Skin epidermis (tissue), 12 donors: Measurements from ENCODE around the gene ANKRD63.

Experiments used
- H3K27ac ChIP-seq, 21 experiments: fragments of 200-600 bp; sonication (generic) in 11 of 21; one replicate each; pipeline ENCODE4 v1.5.0; 2020; ENCODE audit warnings: mild to moderate bottlenecking in 3 of 21, inconsistent platforms in 2 of 21, moderate library complexity in 2 of 21
- H3K4me3 ChIP-seq, 7 experiments: fragments of 200-600 bp; sonication (generic) in 2 of 7; one replicate each; pipeline ENCODE4 v1.5.0; 2020; ENCODE audit warnings: inconsistent platforms in 2 of 7, mild to moderate bottlenecking in 2 of 7, moderate library complexity in 1 of 7

Gene ANKRD63

DNA sequence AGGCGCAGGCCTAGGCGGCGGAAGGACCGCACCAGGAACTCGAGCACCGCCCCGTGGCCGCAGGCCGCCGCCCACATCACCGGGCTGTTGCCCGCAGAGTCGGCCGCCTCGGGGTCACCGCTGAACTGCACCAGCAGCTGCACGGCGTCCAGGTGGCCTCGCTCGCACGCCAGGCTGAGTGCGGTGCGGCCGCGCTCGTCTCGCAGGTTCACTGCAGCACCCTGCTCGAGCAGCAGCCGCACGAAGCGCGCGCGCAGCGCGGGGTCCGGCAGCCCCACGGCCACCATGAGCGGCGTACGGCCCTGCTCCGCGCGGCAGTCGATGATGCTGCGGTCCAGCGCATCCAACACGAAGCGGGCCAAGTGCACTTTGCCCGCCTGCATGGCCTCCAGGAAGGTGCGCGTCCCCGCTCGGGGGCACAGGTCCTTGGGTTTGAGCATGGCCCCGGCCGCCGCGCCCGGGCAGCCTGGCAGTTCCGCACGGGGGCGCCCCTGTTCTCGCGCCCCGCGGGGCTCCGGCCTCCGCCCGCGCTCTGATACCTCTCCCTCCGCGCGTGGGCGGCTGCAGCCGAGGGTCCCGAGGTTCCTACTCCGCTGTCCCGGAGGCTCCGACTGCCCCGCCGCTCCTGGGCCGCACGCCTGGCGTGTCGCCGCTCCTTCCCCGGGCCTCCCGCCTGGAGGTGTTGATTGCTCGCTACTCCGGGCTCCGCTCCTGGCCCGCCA, 556 bp downstream of the ANKRD63 start:
- Histone ChIP-seq H3K4me3 (peak overlapping the region; percentile 12 to 44 (median 31)), H3K27ac (no peak overlapping the region)

DNA sequence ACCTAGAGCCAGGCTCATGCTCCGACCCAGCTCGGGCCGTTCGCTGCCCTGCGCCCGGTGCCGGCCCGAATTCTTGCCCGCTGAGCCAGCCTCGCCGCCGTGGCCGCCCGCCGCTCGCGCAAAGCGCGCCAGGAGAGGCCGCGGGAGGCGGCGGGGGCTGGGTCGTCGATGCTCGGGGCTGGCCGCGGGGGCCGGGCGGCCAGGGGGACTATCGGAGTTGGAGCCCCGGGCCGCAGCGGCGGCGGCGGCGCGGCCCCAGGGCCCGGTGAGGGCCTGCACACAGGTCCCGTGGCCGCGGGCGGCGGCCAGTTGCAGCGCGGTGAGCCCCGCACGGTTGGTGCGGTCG, 1.1 kb downstream of the ANKRD63 start:
- no peak overlapping the region for H3K27ac ChIP-seq
- peak overlapping the region; percentile 12 to 44 (median 31) for H3K4me3 ChIP-seq

DNA sequence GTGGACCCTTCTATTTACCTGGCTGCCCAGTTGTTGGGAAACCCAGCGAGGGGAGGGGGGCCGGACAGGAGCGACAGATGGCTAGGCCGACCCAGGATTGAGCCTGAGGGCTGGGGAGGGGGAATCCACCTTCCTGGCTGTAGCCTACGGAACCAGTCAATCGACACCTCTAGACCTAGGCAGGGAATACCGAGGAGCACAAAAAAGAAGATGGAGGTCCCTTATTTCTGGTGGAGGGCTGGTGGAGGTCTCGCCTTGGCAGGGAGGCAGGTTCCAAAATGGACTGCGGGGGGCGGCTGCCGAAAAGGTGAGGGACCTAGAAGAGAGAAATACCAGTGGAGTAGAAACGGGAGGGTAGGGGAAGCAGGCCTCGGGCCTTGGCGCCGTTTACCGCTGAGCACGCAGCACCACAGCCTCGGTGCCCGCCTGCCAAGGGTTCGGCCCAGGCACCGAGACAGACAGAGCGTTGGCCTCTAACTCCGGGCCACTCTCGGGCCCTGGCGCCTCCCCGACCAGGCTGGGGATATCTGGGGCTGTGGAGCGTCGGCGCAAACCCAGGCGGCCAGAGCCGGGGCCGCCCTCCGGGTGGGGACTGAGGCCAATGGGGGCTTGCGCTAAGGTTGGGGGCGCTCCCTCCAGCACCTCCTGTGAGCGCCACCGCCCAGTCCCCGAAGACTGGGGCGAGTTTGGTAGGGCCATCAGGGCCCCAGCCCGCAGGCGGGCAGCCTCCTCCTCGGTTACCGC, 1.6 kb downstream of the ANKRD63 start:
- Histone ChIP-seq H3K4me3 (peak overlapping the region in 1 of 7 experiments; percentile 44), H3K27ac (no peak overlapping the region)

DNA sequence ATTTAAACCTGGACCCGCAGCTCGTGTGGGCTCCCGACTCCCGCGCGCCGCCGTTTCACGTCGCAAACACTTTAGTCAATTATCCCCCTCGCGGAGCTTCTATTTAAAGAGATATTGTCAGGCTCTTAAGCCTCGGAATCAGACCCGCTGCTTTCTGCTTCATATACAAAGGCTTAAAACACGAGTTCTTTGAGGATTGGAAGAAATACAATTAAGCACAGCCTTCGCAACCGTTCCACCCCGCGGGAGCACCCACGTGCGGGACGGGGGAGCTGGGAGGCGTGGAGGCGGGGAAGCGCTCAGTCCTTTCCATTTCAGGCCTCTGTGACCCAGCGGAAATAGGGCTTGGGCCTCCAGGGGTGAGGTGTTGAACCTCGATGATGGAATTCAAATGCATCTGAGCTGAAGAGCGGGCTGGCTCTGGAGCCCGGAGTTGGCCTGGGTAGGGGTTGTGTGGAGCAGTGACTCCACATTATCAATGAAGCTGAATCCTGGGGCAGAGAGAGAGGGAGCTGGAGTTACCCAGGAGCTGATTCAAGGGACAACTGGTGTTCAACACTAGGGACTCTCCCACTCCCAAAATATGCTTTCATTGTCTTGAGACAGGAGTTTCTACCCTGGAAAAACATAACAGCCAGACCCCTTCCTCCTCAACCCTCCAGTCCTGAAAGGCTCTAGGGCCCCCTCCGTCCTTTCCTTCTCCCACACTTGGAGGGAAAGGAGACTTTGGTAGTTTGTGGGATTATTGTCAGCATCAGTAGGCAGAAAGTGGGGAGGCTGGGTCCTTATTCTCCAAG, 2.4 kb downstream of the ANKRD63 start:
- no peak overlapping the region for H3K4me3 ChIP-seq
- no peak overlapping the region for H3K27ac ChIP-seq

DNA sequence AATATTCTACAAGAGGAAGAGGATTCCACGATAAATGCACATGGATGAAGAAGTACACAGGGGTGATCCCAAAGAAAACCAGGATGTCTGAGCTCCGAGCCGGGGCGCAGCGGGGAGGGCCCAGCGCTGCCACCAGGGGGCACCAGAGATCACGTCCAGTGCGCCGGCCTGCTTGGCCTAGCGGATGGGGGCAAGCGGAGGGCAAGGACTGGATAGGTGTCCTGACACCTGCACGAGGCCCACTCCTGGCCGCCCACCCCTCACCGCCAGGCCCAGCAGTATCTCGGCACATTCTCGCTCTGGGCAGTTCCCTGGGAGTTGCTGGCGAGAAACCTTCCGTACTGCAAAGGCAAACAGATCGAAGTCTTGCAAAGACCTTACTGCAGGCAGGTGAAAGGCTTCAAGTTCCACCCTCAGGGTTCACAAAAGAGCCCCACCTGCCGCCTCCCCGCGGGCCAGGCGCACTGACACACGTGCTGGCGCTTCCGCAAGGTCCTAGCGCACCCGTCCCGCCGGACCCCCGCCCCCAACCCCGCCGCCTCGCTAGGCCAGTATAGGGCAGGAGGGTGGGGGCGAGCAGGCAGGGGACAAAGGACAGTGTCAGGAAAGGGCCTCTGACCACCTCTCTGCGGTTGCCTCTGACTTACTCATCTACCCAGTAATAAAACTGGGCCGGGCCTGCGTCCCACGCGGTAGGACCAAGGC, 3.3 kb downstream of the ANKRD63 start:
- Histone ChIP-seq H3K4me3 (no peak overlapping the region), H3K27ac (no peak overlapping the region)

DNA sequence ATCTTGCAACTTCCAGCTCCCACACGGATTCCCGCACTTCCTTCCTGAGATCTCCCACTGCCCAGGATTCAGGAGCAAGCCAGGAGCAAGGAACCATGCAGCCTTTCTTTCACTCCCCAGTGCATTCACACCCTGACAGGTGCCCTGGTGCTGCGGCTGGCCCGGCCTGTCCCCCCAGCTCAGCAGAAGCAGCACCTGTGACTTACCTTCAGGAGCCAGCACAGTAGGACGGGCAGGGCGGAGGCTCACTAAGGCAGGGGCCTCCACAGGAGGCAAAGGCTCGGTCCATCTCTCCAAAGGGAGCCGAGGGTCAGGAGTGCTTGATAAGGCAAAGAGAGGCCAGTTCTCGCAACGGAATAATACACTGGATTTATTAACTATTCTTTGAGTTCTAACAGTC, 4.8 kb downstream of the ANKRD63 start:
- Histone ChIP-seq H3K4me3 (no peak overlapping the region), H3K27ac (no peak overlapping the region)

DNA sequence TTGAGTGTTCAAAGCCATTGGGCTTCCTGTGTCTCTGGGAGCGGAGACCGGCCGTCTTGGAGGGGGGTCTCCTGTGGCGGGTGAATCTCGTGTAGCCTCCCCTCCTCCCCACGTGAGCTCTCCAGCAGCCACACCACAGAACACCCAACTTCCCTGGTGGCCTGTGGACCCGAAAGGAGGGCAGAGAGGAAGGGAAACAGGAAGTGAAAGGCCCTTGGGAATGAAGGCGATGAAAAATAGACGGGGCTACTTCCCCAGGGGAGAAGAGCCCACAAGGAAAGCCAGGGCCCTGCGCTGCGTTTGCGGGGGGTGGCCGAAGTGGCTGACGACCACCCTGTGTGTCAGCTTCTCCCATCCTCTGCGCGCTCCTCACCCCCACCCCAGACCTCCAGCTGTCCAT, 5.4 kb downstream of the ANKRD63 start:
- Histone ChIP-seq H3K4me3 (no peak overlapping the region), H3K27ac (no peak overlapping the region)

DNA sequence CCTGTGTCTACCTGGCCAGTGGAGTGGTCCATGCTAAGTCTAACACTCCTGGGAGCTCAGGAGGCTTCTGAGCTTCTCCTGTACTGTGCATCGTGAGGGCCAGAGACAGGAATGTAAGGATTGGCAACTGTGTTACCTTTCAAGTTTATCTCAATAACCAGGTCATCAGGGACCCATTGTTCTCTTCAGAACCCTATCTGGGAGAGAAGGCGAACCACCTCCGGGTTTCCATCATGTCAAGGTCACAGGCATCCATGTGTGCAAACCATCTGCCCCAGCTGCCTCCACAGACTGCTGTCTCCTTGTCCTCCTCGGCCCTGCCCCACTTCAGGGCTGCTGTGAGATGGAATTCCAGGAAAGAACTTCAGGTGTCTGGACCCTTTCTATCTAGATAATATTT, 5.9 kb downstream of the ANKRD63 start:
- Histone ChIP-seq H3K4me3 (no peak overlapping the region), H3K27ac (no peak overlapping the region)

DNA sequence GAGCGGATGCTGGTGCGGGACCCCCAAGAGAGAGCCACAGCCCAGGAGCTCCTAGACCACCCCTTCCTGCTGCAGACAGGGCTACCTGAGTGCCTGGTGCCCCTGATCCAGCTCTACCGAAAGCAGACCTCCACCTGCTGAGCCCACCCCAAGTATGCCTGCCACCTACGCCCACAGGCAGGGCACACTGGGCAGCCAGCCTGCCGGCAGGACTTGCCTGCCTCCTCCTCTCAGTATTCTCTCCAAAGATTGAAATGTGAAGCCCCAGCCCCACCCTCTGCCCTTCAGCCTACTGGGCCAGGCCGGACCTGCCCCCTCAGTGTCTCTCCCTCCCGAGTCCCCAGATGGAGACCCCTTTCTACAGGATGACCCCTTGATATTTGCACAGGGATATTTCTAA, 6.9 kb downstream of the ANKRD63 start:
- H3K27ac ChIP-seq = no peak overlapping the region

DNA sequence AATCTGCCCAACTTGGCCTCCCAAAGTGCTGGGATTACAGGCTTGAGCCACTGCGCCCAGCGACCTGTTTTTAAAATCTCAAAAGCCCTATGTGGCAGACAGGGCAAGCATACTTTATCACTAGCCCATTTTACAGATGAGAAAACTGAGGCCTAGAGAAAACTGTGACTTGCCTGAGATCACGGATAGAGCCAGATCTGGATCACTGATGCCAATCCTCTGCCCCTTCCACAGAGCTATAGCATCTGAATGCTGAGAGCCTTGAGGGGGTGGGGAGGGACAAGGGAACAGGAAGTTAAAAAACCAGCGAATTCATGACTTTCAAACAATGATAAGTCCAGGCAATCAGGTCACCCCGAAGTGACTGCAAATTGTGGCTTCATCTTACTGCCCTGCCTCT, 7.3 kb downstream of the ANKRD63 start:
- no peak overlapping the region for H3K4me3 ChIP-seq
- H3K27ac ChIP-seq = no peak overlapping the region

More for the DNA sequence above, 6.9 kb downstream of the ANKRD63 start:
- no peak overlapping the region for H3K4me3 ChIP-seq

DNA sequence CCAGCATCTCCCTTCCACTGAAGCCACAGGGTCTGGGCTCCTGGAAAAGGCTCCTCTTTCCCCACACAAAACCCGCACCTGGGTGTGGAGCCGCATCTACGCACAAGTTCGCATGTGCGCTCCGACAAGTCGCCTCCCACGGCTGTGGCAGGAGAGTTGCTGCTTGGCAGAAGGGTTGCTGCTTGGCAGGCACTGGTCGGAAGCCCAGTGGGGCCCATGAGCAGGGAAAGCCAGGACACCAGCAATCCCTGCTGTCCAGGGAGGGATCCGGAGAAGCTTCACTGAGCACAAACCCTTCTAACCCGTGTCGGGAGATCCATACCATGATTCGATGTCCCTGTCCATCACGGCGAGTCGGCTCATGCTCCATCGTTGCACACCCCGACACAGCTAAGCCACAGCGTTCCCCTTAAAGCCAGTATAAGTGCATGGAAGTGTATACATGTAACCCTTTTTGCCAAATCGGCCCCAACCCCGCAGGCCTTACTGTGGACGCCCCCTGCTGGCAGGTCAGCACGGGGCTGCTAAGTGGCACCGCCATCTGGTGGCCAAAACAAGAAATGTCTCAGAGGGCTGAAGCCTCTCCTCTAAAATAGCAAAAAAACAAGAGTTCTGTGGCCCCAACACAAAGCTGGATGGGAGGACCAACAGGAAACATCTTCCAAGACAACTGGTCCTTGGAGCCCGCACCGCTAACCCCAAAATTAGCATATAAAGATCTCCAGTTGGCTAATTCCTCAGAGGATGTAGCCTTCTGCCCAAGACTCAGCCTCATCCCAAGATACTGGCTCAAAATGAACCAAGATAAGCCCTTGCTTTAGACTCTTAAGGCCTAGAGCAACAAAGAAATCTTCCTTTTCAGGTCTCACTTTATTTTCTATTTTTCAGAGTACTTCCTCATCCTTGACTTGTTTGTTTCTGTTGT, 8.3 kb downstream of the ANKRD63 start:
- no peak overlapping the region for H3K27ac ChIP-seq
- H3K4me3 ChIP-seq = no peak overlapping the region

DNA sequence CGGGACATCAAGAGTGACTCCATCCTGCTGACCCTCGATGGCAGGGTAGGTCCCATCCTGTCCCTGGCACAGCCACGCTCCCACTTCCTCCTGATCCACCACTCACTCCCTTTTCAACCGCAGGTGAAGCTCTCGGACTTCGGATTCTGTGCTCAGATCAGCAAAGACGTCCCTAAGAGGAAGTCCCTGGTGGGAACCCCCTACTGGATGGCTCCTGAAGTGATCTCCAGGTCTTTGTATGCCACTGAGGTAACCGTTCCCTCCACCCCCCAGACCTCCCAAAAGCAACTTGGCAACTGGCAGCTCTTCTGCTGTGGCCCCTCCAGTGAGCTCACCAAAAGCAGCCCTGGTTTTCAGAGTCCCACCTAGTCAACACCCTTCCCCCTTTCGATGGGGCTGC, 9.4 kb downstream of the ANKRD63 start:
- Histone ChIP-seq H3K4me3 (no peak overlapping the region), H3K27ac (no peak overlapping the region)

DNA sequence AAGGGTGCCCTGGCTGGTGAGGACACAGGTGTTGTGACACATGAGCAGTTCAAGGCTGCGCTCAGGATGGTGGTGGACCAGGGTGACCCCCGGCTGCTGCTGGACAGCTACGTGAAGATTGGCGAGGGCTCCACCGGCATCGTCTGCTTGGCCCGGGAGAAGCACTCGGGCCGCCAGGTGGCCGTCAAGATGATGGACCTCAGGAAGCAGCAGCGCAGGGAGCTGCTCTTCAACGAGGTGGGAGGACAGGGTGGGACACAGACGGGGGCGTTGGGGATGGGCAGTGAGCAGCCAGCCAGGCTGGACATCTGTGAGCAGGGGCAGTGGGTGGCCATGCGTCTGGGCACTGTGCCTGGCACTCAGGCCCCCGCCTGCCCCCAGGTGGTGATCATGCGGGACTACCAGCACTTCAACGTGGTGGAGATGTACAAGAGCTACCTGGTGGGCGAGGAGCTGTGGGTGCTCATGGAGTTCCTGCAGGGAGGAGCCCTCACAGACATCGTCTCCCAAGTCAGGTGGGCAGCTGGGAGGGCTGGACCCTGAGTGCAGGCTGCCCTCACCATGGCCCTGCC, 10.3 kb downstream of the ANKRD63 start:
- H3K27ac ChIP-seq = no peak overlapping the region
- H3K4me3 ChIP-seq = no peak overlapping the region

DNA sequence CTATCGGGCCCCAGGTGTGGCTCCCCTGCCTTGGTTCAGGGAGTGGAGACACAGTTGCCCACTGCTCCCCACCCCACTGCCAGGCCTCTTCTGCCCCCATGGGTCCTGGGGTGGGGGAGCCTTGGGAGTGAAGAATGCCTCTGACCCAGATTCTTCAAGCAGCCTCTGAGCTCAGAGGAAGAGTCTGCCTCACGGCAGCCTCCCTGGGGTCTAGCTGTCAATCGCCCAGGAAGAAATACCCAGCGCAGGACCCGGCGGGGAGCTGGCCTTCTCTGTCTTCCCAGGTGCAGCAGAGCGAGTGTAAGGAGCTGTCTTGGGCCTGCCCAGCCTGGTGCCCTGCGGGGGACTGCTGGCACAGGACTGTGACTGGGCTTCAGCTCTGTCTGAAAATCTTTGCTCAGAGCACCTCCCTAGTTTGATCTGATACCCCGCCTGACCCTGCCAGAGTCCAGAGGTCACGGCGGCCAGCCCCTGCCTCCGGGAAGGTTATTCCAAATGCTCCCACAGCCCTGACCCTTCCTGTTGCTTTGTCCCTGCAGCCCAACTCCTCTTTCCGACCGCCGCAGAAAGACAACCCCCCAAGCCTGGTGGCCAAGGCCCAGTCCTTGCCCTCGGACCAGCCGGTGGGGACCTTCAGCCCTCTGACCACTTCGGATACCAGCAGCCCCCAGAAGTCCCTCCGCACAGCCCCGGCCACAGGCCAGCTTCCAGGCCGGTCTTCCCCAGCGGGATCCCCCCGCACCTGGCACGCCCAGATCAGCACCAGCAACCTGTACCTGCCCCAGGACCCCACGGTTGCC, 11.0 kb downstream of the ANKRD63 start:
- no peak overlapping the region for H3K27ac ChIP-seq
- no peak overlapping the region for H3K4me3 ChIP-seq

DNA sequence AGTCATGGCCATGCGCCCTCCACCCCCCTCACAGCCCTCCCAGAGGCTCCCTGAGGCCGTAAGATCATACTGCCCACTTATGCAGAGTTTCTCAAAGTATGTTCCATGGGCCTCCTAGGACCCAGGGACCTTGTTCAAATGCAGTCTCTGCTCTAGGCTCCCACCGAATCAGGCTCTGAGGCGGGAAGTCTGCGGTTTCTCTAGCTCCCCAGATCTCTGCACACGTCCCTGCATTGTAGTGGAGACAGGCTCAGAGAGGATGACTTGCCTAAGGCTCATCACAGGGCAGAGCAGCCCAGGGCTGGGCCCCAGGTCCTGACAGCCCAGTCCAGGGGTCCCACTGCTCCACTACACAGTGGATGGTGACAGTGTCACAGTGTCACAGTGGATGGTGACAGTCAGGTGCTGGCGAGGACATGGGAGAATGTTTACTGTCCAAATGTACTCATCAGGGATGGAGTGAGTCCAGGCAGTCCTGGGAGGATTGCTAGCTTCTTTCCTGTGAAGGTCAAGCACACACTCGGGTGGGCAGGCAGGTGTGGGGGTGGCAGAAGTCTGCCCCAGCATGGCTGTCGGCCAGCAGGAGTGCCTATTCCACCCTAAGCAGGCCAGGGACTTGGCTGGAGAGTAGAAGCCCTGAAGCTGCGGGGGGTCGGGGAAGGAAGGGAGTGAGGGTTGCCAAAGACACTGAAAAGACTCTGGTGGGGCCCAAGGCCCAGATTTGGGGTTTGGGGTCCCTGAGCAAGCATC, 12.4 kb downstream of the ANKRD63 start:
- no peak overlapping the region for H3K27ac ChIP-seq

DNA sequence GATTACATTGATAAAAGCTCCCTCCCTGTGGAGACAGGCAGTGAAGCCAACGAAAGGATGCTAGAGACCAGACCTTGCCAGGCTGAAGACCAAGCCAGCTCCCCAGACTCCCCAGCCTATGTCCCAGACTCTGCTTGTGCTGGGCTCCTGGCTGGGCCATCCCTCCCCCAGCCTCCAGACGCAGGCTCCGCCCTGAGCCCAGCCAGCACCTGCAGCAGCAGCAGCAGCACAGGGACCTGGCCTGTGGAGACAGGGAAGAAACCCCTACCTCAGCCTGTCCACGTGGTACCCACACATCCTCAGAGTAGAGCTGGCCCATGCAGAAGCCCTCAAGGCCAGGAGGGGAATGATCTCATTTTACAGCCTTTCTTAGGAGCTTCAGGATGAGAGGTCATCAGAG, 13.3 kb downstream of the ANKRD63 start:
- no peak overlapping the region for H3K27ac ChIP-seq
- H3K4me3 ChIP-seq = no peak overlapping the region

More for the DNA sequence above, 12.4 kb downstream of the ANKRD63 start:
- no peak overlapping the region for H3K4me3 ChIP-seq

DNA sequence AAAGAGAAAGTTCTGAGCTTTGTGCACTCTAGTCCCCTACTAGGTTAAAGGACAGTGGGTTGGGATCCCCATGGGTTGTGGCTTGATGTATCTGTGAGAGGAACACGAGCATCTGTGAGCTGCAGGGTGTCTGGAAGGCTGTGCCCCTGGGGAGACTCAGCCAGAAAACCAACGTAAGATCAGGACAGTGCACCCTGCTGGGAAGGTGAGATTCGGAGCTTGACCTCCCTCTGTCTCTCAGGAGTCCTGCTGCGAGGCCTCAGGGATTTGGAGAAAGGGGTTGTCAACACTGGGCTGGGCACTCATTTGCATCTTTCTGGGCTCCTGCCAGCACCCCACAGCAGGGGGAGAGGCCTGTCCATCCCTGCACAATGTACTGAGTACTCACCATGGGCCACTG, 15.2 kb downstream of the ANKRD63 start:
- H3K4me3 ChIP-seq = no peak overlapping the region
- H3K27ac ChIP-seq = no peak overlapping the region
